GM12865 (cell line): ENCODE measurements around the gene DGCR2.

Experiments used
- DNase-seq: peaks from one replicate; pipeline ENCODE4 v3.0.0; 2010; ENCODE audit warnings: low read depth
- H3K4me3 ChIP-seq: 2 replicates; pipeline ENCODE4 v1.5.1; 2011; ENCODE audit warnings: mild to moderate bottlenecking, low read depth, low read length, control low read depth
- TF ChIP-seq, protein P1 (sequence below): IDR thresholded peaks from 2 replicates; pipeline ENCODE4 v1.5.1; 2011; ENCODE audit warnings: low read length, control low read depth, low read depth, inconsistent platforms; ENCODE audit not compliant: insufficient read depth; ENCODE audit errors: missing control alignments

DGCR2 gene

GRCh38 chr22:19045094-19045493 lies 77.1 kb downstream of the DGCR2 start:
- DNase-seq, result no peak
- TF ChIP-seq, protein P1, sequence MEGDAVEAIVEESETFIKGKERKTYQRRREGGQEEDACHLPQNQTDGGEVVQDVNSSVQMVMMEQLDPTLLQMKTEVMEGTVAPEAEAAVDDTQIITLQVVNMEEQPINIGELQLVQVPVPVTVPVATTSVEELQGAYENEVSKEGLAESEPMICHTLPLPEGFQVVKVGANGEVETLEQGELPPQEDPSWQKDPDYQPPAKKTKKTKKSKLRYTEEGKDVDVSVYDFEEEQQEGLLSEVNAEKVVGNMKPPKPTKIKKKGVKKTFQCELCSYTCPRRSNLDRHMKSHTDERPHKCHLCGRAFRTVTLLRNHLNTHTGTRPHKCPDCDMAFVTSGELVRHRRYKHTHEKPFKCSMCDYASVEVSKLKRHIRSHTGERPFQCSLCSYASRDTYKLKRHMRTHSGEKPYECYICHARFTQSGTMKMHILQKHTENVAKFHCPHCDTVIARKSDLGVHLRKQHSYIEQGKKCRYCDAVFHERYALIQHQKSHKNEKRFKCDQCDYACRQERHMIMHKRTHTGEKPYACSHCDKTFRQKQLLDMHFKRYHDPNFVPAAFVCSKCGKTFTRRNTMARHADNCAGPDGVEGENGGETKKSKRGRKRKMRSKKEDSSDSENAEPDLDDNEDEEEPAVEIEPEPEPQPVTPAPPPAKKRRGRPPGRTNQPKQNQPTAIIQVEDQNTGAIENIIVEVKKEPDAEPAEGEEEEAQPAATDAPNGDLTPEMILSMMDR, result no peak

GRCh38 chr22:19044381-19044780 lies 77.8 kb downstream of the DGCR2 start:
- DNase-seq, result no peak
- TF ChIP-seq, protein P1, result no peak
- H3K4me3 ChIP-seq, result no peak overlapping the region

More at GRCh38 chr22:19045094-19045493, 77.1 kb downstream of the DGCR2 start:
- H3K4me3 ChIP-seq, result no peak overlapping the region

- TF ChIP-seq, protein P1, result no peak
- no peak for DNase-seq
Measured at GRCh38 chr22:19043121-19044085, 78.8 kb downstream of the DGCR2 start.

DNA sequence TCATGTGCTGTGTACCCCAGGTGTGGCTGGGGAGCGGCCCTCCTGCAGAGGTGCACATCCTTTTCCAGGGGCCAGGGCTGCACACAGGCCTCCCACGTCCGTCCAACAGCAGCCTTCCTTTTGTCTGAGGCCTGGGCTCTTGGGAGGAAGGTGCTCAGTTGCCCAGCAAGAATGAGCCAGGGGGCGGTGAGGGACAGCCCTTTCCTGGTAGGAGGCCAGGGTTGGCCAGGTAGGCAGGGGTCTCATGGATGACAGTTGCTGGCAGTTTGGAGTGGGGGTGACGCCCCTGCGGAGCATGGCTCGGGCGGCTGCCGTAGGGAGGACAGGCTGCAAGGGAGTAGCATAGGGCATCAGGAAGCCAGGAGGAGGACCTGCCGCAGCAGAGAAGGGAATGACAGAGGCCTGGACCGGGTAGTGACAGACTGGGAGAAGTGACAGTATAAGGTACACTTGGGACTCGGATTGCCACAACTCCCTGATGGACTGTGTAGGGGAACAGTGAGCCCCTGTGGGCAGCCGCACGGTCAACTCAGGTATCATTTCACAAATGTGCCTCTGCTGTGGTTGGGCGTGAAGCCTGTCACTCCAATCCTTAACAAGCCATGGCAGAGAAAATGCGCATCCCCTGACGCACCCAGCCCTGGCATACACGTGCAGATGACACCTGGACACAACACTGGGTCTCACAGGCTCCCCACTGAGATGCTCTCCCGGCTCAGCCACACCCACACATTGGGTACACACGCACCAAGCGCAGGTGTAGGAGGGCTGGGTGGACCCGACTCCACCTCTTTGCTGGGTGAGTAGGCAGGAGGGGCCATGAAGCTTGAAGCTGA lies 79.7 kb downstream of the DGCR2 start:
- TF ChIP-seq, protein P1, result no peak
- DNase-seq, result no peak
- H3K4me3 ChIP-seq, result no peak overlapping the region

More at GRCh38 chr22:19043121-19044085, 78.8 kb downstream of the DGCR2 start:
- no peak overlapping the region for H3K4me3 ChIP-seq

DNA sequence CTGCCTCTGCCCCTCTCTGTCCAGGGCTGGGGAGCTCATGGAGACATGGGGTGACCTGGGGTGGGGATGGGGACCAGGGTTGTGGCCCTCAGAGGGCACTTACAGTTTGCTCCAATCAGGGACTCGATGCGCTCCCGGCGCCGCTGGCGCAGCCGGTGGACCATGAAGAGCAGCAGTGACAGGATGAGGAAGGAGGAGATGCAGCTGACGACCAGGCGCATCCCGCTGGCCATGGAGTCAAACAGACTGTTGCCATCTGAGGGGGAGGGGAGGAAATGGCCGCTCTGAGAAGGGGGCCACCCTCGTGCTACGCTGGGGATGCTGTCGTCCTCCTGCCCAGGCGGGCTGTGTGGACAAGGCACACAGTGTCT lies 80.5 kb downstream of the DGCR2 start:
- DNase-seq, result no peak
- TF ChIP-seq, protein P1, result no peak
- H3K4me3 ChIP-seq, result no peak overlapping the region

- DNase-seq, result no peak
- no peak overlapping the region for H3K4me3 ChIP-seq
- TF ChIP-seq, protein P1, result no peak
Measured at GRCh38 chr22:19040888-19041703, 81.1 kb downstream of the DGCR2 start.
